Stimulated activated CD8-positive, alpha-beta memory T cell treated with anti-CD3 and anti-CD28 coated beads, Interleukin-4, amount 100 ng/mL, for 48 hours (primary cell): Measurements from ENCODE around the gene MACROH2A1.
"Not testable (repeated sequence)": the region's sequence is repeated elsewhere in the genome, so short reads cannot be mapped to it uniquely, and the experiment has no call there.

Experiments
- DNase-seq: peaks from one replicate; pipeline ENCODE4 v3.0.0-alpha.2; 2020

MACROH2A1 gene

DNA sequence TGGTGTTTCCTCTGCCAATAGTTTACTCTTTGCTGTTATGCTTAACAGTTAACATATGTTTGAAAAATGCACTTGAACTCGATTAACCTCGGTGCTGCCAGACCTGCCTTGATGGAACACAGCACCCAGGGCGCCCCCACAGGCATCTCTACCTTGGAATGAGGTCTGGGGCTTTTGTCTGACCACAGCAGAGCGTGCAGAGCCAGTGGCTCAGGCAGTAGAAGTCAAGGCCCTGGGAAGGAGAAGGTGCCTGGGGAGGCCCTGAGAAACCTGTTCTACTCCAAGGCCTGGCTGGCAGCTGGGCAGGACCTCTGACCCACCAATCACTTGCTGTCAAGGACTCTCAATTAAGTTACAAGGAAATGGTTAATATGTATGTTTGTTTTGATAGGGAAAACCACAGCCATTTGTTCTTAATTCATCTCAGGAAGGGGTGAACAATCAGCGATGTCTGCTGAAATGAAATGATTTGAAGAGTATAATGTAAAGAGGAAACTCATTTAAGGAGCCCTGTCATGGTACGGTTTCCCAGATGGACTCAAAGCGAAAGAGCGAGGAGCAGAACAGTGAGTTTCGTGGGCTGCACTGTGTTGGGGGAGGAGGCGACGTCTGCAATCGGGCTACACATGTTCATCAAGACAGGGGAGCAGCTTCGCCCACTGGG is 21.9 kb downstream of the MACROH2A1 start:
- peak; percentile 60 for DNase-seq

DNA sequence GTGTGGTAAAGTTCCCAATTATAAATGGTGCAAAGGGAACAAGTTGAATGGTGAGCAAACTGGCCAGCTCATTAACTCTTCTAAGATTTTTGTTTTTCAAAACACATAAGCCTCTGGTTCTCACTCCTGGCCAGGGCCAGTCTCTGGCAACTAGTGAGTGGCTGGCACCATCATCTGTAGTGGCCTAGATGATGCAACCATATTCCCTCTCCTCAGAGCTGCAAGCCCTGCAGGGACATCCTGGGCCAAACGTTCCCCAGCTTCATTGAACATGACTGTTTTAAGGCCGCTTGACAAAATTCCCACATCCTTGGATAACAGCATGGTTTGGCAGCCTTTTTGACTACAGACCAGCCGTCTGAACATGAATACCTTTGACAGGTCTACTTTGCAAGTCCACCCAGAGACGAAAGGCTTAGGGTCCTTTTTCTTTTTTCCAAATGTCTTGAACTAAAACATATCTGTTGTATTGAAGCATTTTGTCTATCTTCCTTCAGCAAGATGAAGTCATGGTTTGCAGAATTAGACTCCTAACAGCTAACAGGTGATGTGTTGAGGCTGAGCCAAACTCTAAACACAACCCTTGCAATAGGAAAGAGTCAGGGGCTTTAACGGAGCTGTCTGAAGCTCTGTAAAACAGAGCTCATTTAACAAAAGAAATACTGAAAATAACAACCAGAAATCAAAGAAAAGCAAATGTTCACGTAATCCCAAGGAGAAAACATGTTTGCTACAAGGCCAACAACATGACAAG is 23.8 kb downstream of the MACROH2A1 start:
- no peak for DNase-seq

DNA sequence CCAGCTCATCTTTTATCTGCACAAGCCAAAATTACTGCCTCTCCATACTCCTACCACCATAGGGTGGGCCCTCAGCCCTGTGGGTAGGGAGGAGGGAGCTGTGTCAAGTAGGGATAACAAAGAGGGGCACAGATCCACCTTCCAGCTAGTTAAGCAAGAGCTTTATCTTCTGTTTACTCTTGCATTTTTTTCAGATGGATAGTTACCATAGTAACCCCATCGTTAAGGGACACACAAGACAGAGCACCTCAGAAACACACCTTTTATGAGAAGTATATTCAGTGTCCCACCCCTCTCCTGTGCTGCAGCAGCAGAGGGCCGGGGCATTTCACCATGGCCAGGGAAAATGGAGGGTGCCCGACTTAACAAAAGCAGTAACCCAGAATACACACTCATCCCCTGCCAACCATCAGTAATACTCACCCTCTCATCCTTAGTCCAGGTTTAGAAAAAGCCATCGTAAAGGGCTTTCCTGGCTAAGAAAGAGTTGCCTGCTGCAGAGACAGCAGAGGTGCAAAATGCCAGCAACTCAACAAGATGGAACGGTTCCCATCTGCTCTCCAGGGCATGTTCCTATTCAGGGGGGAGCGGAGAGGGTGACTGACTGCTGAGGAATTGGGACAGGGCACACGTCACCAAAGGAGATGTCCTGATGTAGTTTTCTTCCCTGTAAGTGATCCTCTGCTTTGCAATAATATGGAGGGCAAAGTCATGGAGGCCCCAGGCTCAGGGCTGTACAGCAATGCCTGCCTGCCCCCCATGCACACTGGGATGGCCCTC is 25.1 kb downstream of the MACROH2A1 start:
- no peak for DNase-seq

DNA sequence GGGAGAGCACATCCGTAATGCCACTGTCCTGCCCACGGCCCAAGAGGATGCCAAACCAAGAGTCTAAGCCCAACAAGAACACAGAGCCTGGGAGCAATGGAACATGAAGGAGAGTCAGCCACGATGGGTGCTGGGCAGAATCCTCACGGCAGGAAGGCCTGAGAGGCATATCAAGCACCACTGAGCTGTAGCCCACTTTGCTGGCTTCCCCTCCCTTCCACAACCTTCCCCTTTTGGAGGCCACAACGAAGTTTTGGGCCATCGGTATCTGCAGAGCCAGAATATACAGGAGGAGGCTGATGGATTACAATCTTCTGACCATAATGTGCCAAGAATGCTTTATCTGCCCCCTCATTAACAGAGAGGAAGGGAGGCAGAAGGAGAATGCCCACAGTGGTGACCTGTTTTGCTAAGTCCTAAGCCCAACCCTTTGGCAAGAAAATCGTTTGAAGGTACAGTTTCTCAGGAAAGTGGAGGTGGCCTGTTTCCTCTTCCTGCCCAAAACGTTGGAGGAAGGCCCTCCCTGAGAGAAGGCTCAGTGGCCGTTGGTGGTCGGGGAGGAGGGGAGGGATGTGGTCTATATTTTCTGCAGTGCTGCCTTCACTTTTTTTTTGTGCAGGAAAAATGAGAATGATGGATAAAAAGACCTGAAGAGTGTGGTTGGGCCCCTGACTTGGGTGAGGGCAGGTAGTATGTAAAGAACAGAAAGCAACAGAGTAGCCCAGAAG is 26.2 kb downstream of the MACROH2A1 start:
- DNase-seq = no peak

DNA sequence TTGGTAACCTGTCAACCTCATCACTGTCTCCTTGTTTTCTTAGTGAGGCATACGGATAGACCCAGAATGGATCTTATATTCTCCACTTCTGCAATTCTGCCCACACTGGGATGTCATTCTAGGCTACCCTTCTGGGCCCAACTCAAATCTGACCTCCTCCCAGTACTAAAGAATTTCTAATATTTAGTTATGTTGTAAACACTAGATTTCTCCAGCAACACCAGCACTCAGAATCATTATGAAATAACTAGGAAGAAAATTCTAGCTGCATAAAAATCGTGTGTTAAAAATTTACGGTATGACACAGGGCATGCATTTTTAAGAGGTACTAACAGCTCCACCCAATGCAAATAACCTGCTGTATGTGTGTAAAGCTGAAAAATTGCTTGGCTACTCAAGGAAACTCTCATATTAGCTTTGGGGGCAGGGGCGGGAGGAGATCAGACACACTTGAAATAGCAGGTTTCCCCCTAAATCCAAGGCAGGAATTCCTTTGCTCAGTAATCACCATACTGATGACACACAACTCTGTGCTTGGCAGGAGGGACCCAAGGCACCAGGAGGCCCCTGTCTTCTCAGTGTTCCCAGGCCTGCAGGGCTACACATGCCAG is 27.3 kb downstream of the MACROH2A1 start:
- DNase-seq = no peak

DNA sequence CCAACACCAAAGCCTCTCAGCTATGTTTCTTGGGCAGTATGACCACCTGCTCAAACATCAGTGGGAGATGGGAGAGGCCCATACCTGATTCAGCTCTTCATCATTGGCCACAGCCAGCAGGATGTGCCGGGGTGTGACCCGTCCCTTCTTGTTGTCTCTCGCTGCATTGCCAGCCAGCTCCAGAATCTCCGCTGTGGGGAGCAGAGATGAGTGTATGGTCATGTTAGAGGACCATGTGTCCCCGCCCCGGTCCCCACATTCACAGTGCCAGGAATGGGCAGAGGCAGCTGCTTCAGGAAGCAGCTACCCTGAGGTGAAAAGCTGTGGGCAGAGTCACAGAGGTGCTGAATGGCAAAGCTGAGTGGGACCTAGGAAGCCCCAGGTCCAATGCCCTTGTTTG is 29.1 kb downstream of the MACROH2A1 start:
- DNase-seq = no peak

DNA sequence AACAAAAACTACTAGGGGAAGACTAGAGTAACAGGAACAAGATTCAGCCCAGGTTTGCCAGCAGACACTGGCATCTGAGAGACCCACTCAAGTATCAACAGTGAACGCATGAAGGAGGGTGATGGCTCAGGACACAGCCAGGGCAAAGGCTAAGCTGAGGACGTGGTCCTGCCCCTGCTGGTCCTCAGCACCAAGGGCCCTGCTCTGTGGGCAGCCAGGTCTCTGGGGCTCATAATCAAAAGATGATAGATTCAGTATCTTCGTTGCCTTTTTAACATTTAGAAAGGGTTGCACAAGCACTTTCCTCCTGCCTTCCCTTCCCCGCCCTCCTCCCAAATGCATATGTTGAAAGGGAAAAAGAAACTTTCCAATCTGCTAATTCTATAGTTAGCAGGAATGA is 31.5 kb downstream of the MACROH2A1 start:
- no peak for DNase-seq

DNA sequence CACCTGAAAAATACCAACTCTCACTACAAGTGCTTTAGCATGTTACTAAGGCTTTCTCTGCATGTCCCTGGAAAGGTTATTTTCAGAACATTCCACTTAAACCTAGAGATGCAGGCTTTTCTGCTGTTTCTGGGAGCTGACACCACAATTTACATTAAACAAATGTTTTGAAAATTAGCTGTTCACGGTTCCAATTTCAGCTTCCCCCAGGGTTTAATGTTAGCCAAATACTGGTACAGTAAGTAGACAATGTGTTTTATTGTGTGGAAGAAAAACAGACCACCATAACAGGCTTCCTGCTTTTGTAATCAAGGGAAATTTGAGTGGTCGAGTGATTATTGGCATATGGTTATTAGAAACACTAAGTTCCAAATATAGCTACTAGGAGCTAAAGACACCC is 32.0 kb downstream of the MACROH2A1 start:
- DNase-seq = no peak

DNA sequence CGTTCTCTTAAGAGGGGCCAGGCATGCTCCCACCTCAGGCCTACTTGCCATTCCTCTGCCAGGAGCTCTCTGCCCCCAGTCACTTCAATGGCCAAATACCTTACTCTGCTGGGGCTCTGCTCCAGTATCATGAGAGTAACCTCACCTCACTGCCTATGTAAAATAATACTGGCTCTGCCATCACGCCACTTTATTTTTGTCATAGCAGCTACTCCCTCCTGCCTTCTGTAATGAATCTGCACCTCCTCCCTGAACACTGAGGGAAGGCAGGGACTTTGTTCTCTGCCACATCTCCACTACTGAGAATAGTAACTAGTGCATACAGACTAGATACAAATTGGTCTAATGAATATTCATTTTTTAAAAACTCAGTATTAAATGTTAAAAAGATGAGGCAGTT is 33.8 kb downstream of the MACROH2A1 start:
- DNase-seq = no peak

DNA sequence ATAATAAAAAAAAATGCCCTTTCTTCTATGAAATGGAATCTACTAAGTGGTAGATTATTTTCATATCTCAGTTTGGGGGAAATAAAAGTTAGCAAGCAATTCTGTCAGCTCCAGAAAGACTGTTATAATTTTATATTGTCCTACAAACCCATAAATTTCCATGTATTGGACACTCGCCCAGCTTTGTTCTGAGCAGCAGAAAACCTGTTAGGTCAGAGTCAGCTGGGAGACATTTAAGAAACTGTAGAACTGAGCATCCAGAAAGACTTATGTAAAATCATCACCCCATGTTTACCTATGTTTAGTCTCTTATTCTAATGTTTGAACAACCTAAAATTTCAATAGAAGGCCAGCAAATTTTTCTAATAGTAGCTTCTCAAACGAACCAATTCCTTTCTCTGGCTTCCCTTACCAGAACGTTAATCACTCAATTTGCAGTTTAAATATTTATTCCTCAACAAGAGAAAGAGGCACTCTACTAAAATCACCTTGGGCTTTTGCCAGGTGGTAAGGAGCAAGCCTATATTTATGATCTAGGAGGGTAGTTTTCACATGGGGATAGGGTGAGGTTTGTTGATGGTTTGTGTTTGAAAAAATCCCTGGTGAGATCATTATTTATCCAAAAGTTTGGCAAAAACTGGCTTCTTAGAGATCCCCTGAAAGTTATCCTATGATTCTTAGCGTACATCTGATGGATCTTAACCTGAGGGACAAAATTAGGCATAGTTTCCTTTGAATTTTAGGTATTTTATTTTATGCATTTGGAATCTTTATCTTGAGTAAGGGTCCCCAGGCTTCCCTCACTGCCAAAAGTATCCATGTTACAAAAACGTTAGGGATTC is 34.4 kb downstream of the MACROH2A1 start:
- DNase-seq = no peak

DNA sequence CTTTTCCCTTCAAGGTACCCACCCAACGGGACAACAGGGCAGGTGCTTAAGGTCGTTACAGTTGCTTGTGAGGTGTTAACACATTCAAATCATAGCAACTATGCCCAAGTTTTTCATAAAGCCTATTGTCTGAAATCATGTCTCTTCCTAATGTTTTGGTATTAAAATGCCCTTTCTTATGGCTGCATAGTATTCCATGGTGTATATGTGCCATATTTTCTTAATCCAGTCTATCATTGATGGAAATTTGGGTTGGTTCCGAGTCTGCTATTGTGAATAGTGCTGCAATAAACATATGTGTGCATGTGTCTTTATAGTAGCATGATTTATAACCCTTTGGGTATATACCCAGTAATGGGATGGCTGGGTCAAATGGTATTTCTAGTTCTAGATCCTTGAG is 35.7 kb downstream of the MACROH2A1 start:
- not testable (repeated sequence) for DNase-seq

DNA sequence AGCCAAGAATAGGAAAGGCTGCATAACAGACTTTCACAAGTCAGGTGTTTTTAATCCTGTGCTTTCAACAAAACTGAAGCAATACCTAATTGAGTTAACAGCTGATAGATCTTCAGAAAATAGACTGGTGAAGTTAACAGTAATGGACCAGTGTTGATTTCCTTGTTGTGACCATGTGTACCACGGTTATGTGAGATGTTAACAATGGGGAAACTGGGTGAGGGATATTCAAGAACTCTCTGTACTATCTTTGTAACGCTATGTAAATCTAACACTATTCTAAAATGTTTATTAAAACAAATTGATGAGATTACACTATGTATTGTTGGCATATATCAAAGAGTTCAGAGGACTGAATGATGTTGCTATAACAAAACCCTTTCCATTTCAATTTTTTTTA is 36.9 kb downstream of the MACROH2A1 start:
- DNase-seq = no peak

DNA sequence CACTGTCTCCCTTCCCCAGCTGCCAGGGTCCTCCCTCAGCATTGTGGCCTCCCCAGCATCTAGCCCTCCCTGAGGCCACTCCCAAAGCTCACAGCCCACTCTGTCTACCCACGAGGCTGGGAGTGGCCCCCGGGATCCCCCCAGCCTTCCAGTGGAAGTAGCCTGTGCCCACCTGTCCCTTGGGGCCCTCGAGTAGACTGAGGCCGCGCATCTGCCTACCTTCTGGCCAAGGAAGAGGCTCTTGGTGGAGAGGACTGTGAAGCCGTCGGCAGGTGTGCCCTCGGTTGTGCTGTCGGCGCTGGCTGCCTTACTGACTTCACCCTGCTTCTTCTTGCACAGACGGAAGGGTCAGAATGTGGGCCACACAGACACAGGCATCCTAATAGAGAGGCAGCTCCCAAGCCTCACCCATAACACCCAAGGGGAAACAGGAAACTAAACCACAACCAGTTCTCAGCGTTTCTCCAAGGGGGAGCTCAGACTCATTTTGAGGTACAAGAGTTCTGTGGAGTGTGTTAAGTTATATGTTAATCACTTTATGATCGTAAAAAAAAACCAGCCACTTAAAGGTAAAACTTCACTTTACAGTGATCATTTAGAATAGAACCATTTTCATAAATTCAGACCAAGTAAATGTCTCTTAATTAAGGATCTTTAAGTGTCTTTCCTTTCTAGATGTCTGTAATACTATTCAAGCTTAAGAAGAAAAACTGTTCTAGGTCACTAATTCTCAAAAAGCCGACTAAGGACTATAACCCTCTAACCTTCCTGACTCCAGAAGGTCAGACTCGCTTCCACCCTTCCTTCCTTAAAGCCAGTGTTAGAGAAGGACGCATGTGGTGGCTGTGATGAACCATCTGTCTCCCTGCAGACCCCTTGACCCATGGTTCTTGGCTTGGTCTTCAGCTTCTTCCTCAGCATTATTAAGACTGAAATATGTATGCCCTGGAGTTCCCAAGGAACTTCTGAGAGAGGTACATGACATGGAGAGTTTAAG is 38.5 kb downstream of the MACROH2A1 start:
- DNase-seq = no peak

DNA sequence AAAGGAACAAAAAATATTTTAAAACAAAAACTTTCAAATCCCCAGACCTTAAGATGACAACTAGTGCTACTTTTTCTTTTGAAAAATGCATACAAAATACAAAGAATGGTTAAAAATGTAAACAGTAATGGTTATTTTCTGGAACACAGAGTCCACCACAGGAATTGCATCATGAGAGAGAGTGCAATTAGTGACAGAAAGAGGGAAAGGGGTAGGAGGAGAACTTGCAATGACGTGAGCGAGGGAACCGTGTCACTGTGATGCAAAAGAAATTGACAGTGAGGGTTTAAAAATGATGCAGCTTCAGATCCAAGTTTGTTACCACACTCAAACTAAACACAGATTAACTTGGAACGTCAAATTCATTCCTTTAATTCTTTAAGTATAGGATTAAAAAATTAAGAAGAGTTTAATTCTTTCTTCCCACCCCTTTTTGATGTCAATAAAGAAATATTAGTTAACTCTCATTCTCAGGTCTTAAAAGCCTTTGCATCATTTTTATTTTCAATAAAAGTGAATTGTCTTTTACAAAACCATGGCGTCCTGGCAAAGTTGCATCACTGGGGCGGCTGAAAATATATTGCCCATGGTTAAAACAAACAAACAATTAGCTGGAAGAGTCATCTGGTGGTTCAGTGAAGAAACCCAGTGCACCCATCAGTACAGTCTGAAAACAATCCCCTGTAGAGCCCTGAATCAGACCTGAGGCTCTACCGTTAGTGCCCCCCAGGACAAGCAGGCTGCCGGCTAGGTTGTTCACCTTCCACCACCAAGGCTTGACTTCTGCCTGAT is 39.5 kb downstream of the MACROH2A1 start:
- DNase-seq = no peak

DNA sequence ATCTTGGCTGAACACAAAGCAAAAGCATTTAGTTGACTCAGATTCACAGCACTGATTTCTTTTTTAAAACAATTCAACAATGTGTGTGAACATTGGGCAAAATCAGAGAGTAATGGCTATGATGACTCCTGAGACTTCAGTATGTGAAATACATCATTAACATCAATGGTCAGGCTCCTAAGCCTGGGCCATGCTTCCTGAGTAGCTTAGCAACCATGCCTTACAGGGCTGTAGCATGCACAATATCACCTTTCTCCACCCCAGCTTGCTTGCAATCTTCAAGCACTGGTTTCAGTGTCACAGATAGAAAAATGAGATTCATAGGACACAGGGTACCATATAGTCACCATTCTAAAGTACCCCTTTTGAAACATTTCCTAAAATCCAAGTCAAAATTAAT is 41.3 kb downstream of the MACROH2A1 start:
- DNase-seq = no peak

DNA sequence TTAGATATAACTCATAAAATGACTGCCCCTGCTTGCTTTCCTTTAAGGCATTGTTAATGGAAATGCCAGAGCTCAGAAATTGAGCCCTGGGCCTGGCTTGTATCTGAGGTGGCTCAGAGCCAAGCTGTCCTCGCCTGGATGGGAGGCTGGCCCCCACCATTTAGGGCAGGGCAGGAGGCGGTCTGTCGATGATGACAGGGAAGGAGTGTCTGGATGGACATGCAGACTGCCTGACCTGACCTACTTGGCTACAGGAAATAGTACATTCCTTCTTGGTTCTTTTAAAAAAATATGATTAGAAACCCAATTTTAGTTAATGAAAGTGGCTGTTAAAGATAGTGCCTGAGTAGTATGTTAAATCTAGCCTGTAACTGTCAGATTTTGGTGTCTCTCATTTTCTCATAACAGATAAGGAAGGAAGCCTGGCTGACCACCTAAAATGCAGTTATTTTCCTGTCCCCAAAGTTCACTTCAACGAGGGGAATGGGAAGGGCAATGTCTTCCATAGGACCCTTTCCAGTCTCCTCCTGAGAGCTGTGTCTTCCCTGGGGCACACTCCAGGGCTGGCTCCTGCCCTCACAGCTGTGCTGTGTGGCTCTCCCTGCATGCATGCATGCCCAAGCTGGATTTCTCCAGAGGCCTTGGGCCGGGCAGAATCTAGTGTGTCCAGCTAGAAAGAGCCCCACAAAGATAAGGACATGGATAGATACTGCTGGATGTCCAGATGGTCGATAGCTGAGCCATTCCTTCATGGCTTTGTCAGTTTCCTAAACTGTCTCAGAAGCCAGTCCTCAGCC is 42.3 kb downstream of the MACROH2A1 start:
- no peak for DNase-seq

DNA sequence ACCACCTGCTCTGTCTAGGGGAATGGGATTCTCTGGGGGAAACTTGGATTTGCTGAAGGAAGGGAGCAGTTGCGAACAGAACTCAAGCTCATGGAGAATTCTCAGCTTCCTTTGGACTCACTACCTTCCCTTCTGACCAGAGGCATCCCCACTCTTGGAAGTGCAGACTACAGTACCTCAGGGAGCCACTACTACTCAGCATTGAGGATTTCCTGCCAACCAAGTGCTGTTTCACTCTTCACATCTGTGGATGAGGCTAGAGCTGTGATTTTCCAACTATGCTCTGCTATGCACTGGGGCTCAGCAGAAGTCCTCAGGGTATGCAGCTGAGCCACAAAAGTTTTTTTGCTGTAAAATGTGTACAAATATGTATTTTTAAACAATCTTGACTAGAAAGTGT is 43.9 kb downstream of the MACROH2A1 start:
- no peak for DNase-seq

DNA sequence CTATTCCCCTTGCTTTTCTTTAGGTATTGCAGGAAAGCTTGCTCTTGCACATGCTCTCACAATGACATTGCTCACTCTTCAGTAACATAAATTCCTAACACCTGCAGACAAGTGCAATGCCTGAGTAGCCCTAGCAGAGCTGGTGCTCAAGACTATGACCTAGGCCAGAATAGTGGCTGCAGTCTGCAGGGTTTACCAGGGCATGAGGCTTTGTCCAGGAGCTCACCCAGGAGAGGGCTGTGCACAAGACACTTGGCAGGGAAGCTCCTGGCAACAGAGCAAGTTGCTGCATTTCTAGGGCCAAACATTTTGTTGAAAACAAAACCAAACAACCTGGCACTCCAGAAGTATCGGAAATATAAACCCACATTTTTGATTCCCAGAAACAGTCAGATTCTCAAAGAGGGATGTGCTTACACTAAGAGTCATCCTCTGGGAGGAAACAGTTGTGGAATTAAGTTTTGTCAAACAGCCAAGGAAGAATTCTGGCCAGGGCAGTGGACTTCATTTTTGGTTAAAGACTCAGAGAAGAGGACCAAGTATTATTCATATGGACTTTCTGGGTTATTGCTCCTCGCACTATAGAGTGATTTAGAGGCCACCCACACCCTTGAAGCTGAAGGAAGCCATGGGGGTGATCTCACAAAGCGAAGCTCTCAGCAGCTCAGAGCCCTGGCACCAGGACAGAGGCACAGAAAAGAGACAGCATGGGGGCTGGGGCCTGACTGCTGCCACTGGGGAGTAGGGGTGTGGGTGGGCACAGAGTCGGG is 44.9 kb downstream of the MACROH2A1 start:
- DNase-seq = no peak
